HG02970 (cell line): ENCODE measurements around the gene KIAA1328.
A peak's percentile ranks its signal among the peaks of the same experiment; 100 is the strongest.
"Not testable (repeated sequence)": the region's sequence is repeated elsewhere in the genome, so short reads cannot be mapped to it uniquely, and the experiment has no call there.

Source experiments
- ATAC-seq: cut with Tn5 transposase; IDR thresholded peaks from one replicate; pipeline ENCODE4 v1.9.1; 2021; ENCODE audit warnings: mild to moderate bottlenecking, moderate library complexity, moderate number of reproducible peaks; ENCODE audit not compliant: unreplicated experiment, low FRiP score

The KIAA1328 gene

GRCh38 chr18:36828630-36829361 is at the start of gene KIAA1328, which contains the start of gene TPGS2:
TSS of gene KIAA1328 (plus strand) at chr18:36829127. CDS start at chr18:36829139, 12 bp downstream.
TSS of gene TPGS2 (minus strand) at chr18:36829002. CDS start at chr18:36828767, 235 bp downstream.
- ATAC-seq, result peak; percentile 95

DNA sequence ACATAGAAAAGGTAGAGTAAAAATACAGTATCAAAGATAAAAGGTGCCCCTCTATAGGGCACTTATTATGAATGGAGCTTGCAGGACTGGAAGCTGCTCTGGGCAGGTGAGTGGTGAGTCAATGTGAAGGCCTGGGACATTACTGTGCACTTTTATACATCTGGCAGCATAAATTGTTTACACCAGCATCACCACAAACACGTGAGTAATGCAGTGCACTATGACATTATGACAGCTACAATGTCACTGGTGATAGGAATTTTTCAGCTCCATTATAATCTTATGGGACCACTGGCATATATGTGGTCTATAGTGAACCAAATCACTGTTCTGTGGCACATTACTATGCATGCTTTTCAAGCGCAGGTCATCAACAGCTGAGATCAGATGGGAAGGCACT is 48.2 kb upstream of the KIAA1328 start:
- no peak for ATAC-seq

DNA sequence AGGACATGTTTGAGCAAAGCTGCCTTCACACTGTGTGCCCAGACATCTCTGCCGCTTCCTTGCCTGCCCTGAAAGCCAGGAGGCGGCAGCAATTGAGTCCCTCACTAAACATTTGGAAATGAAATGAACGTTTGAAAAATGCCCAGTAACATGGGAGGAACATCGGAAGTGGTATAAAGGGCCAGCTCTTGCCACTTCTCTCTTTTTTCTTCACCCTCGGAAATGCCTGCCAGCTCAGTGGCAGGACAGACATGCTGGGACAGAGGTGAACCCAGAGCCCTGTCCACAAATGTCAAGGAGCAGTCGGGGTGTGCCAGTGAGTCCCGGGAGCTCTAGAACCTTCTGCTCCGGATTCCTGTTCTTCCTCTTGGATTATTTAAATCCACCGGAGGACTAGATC is 46.2 kb upstream of the KIAA1328 start:
- ATAC-seq, result no peak

DNA sequence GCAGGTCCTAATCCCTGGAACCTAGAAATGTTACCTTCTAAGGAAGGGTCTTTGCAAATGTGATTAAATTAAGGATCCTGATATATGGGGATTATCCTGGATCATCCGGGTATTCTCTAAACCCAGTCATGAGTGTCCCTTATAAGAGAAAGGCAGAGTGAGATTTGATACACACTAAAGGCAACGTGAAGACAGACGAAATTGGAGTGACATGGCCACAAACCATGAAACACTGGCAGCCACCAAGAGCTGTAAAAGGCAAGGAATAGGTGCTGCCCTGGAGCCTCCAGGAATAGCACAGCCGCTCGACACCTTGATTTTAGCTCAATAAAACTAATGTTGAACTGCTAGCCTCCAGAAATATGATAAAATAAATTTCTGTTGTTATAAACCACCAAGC is 45.1 kb upstream of the KIAA1328 start:
- no peak for ATAC-seq

GRCh38 chr18:36786686-36787085 is 42.2 kb upstream of the KIAA1328 start:
- ATAC-seq, result no peak

DNA sequence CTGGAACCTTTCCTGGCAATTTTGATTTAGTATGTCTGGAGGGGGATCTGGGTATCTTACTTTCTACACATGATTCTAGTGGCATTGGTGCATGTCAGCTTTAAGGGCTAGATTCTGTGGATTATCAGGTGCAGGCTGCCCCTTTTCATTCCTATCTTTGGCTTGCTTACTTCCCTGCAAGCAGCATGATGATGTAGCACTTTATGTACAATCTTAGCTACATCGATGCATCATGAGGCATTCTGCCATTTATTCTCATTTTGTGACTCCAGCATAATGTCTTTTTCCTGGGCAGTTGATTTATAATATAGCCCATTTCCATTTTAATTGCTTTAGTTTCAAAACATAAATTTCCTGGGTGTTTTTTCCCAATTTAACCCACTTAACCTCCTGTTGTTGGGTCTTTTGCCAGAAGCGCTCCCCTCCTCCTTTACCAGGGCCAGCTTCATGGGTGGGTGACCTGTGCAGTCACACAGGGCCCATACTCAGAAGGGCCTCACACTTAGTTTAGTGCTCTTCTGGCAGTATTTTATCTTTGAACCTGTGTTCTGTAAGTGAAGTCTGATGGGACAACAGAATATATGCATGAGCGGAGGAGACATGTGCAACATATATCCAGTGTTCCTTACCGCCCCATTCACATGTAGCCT is 36.2 kb upstream of the KIAA1328 start:
- no peak for ATAC-seq

- ATAC-seq, result no peak
Measured at GRCh38 chr18:36798738-36799473, 30.0 kb upstream of the KIAA1328 start.

- no peak for ATAC-seq
Measured at GRCh38 chr18:36805105-36805504, 23.8 kb upstream of the KIAA1328 start.

DNA sequence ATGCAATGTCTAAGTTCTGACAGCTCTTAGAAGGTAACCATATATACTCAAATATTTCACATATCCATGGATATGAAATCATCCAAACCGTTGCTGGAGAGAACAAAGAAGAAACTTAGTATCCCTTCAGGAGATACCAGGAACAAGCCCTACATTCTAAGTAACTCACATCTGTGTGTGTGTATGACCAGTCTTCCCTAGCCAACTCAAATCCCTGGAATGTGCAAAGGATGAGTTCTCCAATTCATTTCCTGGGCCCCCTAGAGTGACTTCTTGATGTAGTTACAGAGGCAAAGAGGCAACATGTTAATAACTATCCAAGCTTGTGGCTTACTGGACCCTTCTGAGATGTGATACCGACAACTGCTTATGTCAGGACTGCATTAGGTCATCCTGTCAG is 20.2 kb upstream of the KIAA1328 start:
- no peak for ATAC-seq

DNA sequence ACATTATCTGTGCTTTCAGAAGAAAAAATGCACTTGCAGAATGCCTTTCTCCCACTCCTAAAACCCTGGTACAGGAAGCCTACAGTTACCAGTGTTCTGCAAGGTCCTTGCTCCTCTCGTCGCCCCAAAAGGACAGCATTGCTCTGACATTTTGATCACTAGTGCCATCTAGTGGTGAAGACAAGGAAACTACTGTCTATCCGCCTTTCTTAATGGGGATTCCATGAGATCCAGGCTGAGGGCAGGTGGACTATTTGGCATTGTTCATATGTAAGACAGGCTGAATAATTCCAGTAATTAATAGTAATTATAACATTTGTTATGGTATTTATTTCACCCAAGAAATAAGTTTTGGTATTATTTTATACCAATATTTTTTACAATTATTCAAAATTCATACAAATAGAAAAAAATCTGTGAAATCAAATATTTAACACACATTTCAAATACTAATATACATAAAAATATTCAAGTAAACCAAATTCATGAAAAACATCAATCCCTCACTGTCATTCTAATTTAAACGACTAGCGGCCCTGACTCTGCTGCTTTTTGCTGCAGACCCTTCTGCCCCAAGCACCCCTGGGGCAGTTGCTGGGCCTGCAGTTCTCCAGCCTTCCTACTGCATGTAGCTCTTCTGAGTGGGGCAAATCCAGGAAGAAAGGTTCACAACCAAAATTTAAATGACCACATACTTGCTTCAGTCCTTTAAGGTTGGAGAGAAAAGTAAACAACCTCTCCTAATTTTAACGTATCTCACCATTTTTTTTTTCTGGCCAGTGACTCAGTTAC is 19.1 kb upstream of the KIAA1328 start:
- peak; percentile 90 for ATAC-seq

GRCh38 chr18:36811430-36811829 is 17.5 kb upstream of the KIAA1328 start:
- no peak for ATAC-seq

- ATAC-seq, result no peak
Measured at GRCh38 chr18:36811955-36812354, 17.0 kb upstream of the KIAA1328 start.

GRCh38 chr18:36812678-36813077 is 16.2 kb upstream of the KIAA1328 start:
- no peak for ATAC-seq

DNA sequence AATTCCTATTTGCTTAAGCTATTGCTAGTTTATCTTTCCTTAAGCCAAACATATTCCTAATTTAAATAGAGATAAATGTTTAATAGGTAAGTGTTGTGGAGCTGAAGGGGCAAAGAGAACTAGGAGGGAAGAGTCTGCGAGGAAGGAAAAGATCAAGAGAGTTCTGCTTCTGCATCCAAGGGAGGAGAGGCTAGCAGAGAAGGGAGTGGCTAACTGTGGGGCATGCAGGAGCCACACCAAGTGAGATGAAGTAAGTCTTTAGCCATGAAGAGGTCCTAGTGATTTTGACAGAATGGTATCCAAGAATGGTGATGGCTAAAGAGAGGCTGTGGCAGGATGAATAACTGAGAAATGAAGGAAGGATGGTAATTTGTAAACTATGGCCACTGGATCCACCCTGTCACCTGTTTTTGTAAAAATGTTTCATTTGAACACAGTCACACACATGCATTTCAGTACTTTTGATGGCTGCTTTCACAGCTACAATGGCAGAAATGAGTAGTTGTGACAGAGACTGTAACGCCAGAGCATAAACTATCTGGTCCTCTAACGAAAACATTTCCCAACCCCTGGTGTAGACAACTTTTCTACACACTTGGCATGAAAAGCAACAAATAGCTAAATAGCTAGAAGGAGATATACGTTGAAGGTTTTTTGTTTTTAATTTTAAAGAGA is 15.7 kb upstream of the KIAA1328 start:
- no peak for ATAC-seq

GRCh38 chr18:36813824-36814223 is 15.1 kb upstream of the KIAA1328 start:
- ATAC-seq, result no peak

DNA sequence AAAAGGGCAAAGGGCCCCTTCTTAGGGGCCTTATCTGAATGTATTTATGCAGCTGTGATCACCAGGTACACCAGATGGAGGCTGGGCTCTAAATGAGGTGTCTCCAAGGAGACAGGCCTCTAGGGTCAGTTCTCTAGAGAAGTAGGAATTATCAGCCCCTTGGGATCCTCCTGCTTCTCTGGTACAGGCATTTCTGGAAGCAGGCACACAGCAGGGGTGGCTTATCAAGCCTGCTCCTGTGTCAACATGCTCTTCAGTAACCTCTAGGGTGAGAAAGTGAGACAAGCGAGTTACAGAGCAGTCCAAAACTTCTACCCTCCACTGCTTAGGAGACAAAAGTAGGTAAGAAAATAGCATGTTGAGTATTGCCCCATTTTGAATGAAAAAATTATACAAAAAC is 13.9 kb upstream of the KIAA1328 start:
- no peak for ATAC-seq

DNA sequence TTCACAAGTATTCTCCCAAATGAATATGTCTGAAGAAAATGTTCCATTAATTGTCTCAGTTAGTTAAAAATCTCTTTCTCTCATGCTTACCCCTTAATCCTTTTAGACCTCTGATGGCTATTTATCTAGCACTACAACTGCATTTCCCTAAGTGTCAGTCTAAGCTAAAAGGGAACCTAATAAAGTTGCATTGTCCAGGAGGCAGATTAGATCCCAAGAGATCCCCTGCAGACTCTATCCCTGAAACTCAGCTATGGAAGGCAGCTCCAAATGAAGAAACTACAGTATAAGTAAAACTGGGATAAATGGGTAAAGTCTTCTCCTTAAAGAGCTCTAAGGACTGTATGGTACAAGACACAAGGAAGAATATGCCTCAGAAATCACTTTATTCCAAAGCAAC is 12.8 kb upstream of the KIAA1328 start:
- ATAC-seq, result not testable (repeated sequence)

DNA sequence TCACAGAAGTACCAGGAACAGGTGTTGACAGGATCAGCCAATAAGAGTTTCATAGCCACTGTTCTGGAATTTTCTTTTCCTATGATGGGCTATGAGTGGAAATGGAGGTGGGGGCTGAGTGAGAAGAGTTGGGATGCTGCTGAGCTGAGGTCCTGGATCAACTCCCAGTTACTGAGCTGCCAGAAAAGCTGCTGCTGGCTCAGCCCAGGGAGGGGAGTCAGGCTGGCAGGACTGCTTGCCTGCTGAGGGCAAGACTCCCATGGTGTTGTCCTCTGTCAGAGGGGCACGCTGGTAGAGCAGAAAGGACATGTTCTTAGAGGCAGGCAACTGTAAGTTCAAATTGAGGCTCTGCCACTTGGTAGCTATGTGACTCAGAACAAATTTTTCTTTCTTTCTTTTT is 11.9 kb upstream of the KIAA1328 start:
- ATAC-seq, result no peak

DNA sequence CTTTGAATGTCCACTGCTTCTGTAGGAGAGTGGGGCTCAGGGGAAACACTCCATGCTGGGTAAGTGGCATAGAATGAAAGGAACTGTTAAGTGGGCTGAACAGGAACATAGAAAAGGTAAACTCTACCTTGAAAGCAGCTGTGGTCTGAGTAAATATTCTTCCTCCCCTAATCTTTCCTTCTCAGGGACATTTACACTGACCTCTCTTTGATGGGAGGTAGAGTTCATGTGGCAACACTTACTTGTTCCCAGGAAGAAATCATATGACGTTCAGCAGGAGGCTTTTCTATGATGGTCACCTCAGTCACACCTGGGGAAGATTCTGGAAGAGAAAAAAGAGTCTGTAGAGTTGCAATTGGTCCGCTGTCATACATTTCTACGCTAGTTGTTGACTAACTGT is 10.3 kb upstream of the KIAA1328 start:
- ATAC-seq, result no peak

GRCh38 chr18:36819621-36820020 is 9.3 kb upstream of the KIAA1328 start:
- no peak for ATAC-seq
